ENCODE results near the gene SSTR4. TPM values are rescaled to one million over a fixed set of nuclear protein-coding genes. Genes with fewer than 3 reads are reported as not detected.

The SSTR4 gene
- total RNA-seq, 4 donors from 2014 or later = not detected

- peaks cover 13 to 83% (median 28%) of the 10 kb centered on the region in 3 donors for H3K4me1 ChIP-seq
- DNase-seq = no peak
- peak overlapping the region; percentile 93 to 98 (median 96) for H3K27ac ChIP-seq
- intact Hi-C loops (cut with DNase I) = loop anchor here (5.0 to 10.0 kb wide), 2 partner anchors 158 to 355 kb away; no protein-coding TSS in a partner anchor
- peaks cover 0 to 81% (median 0%) of the 10 kb centered on the region in 4 donors for H3K27me3 ChIP-seq
- no peaks in the 10 kb centered on the region for H3K9me3 ChIP-seq
- H3K4me3 ChIP-seq = peak overlapping the region; percentile 45 to 78 (median 66)
- H3K36me3 ChIP-seq = no peaks in the 10 kb centered on the region
- 36 to 54% methylated on average over 11 to 12 of the region's 13 CpGs for WGBS, 2 donors
- no peak for TF ChIP-seq POLR2A (IDR thresholded peaks at IDR 0.05)
- no peak for TF ChIP-seq CTCF (IDR thresholded peaks at IDR 0.05)
Observed at GRCh38 chr20:23047001-23047737, 12.1 kb downstream of the SSTR4 start.

GRCh38 chr20:23047738-23048214, 12.7 kb downstream of the SSTR4 start:
- Histone ChIP-seq H3K9me3 (no peaks in the 10 kb centered on the region), H3K4me1 (peaks cover 13 to 85% (median 28%) of the 10 kb centered on the region in 3 donors), H3K27ac (peak overlapping the region; percentile 93 to 98 (median 96)), H3K36me3 (no peaks in the 10 kb centered on the region), H3K4me3 (peak overlapping the region; percentile 45 to 78 (median 66)), H3K27me3 (peaks cover 0 to 81% (median 0%) of the 10 kb centered on the region in 4 donors)
- WGBS, 2 donors = 17% methylated on average over 13 of the region's 47 CpGs; no CpG with 5 or more reads in 1 of the 2 donors
- DNase-seq = no peak
- TF ChIP-seq CTCF (IDR thresholded peaks at IDR 0.05) = no peak
- TF ChIP-seq POLR2A (IDR thresholded peaks at IDR 0.05) = no peak
- intact Hi-C loops (cut with DNase I) = loop anchor here (5.0 to 10.0 kb wide), 2 partner anchors 157 to 355 kb away; no protein-coding TSS in a partner anchor

- Histone ChIP-seq H3K27me3 (peaks cover 0 to 77% (median 0%) of the 10 kb centered on the region in 4 donors), H3K27ac (peak overlapping the region; percentile 93 to 98 (median 96)), H3K36me3 (no peaks in the 10 kb centered on the region), H3K9me3 (no peaks in the 10 kb centered on the region), H3K4me3 (peak overlapping the region; percentile 45 to 78 (median 66)), H3K4me1 (peaks cover 13 to 85% (median 28%) of the 10 kb centered on the region in 3 donors)
- no peak for DNase-seq
- intact Hi-C loops (cut with DNase I) = loop anchor here (5.0 to 10.0 kb wide), 2 partner anchors 156 to 356 kb away; no protein-coding TSS in a partner anchor
- WGBS, 2 donors = 0% methylated on average over 42 of the region's 92 CpGs; no CpG with 5 or more reads in 1 of the 2 donors
- TF ChIP-seq POLR2A (IDR thresholded peaks at IDR 0.05) (peak in 1 of 4 donors; percentile 36), CTCF (IDR thresholded peaks at IDR 0.05) (peak in 5 of 6 experiments; percentile 47 to 87 (median 63))
Observed at GRCh38 chr20:23048283-23049200, 13.4 kb downstream of the SSTR4 start.

- Histone ChIP-seq H3K4me3 (peak within 1 kb of the TSS; percentile 45 to 78 (median 66)), H3K9me3 (no peaks in the 10 kb centered on the region), H3K27me3 (peaks cover 0 to 70% (median 0%) of the 10 kb centered on the region in 4 donors), H3K4me1 (peaks cover 13 to 79% (median 28%) of the 10 kb centered on the region in 3 donors), H3K36me3 (no peaks in the 10 kb centered on the region), H3K27ac (peak within 1 kb of the TSS; percentile 93 to 98 (median 96))
- intact Hi-C loops (cut with DNase I) = loop anchor here (5.0 to 10.0 kb wide), 2 partner anchors 155 to 357 kb away; no protein-coding TSS in a partner anchor
- no peak for DNase-seq
- WGBS, 2 donors = 1 to 3% methylated on average over 6 to 39 of the region's 79 CpGs
- peak in 3 of 4 donors; percentile 61 to 93 (median 86) for TF ChIP-seq POLR2A (IDR thresholded peaks at IDR 0.05)
- peak in 2 of 6 experiments; percentile 8 to 12 for TF ChIP-seq CTCF (IDR thresholded peaks at IDR 0.05)
Observed at GRCh38 chr20:23049201-23050075, 14.3 kb downstream of the SSTR4 start, which contains the start of gene THBD. THBD (minus strand) TSS chr20:23049672; CDS start chr20:23049504, 168 bp downstream.

Data from esophagus squamous epithelium (tissue), 5 donors.